DOHH2 (cell line): ENCODE measurements around the gene GMEB1.

Source experiments
- CTCF ChIP-seq: fragments of 200-600 bp; sonication (generic); IDR thresholded peaks from one replicate; pipeline ENCODE4 v1.5.1; 2014; ENCODE audit warnings: antibody characterized with exemption, mild to moderate bottlenecking, low read depth, low read length; ENCODE audit not compliant: poor library complexity, severe bottlenecking
- EZH2phosphoT487 ChIP-seq: fragments of 200-600 bp; sonication (generic); IDR thresholded peaks from 2 replicates; pipeline ENCODE4 v1.6.1; 2017; ENCODE audit warnings: borderline replicate concordance, mild to moderate bottlenecking, antibody characterized with exemption, low read length, moderate library complexity, mixed read lengths

- TF ChIP-seq CTCF (no peak), EZH2phosphoT487 (no peak)
Observed at GRCh38 chr1:28761189-28761588, 92.6 kb downstream of the GMEB1 start.
